IMR-90 (cell line): Measurements from ENCODE around the gene PALMD. TPM values are rescaled to one million over a fixed set of nuclear protein-coding genes. Genes with fewer than 3 reads are reported as not detected.

ENCODE experiments used
- ATAC-seq: fragments of 200-7000 bp; cut with Tn5 transposase; 2 replicates; pipeline ENCODE4 v1.9.1; 2020; ENCODE audit warnings: low read depth, mild to moderate bottlenecking, moderate library complexity
- BruUV-seq: library from RNA; stranded (reverse); fragments of 400-500 nt; replicated peaks from 2 replicates; lab custom pipeline; 2021; lab: Mats Ljungman, UMichigan
- CTCF ChIA-PET: fragments of 300-600 bp; formaldehyde crosslinking; extraction: SDS; loops from one replicate; lab custom pipeline; 2021; ENCODE audit warnings: antibody characterized with exemption; lab: Yijun Ruan, JAX
- POLR2A ChIA-PET: fragments of 300-600 bp; sonication (Branson Sonifier 250); formaldehyde crosslinking; loops from one replicate; lab custom pipeline; 2022; ENCODE audit warnings: antibody characterized with exemption; ENCODE audit not compliant: unreplicated experiment; lab: Charles Lee
- DNase-seq: peaks from one replicate; pipeline ENCODE4 v3.0.0; 2013
- H2AFZ ChIP-seq: replicated peaks from 2 replicates; pipeline ENCODE3; 2013; ENCODE audit warnings: low read length, mild to moderate bottlenecking; ENCODE audit not compliant: poor library complexity
- H2AK5ac ChIP-seq: 2 replicates; pipeline ENCODE4 v1.6.1; 2013; ENCODE audit warnings: low read depth, low read length, inconsistent platforms
- H2AK9ac ChIP-seq: replicated peaks from 2 replicates; pipeline ENCODE3; 2013; ENCODE audit warnings: mild to moderate bottlenecking, low read depth, low read length, moderate library complexity; ENCODE audit not compliant: poor library complexity
- H2BK120ac ChIP-seq: 2 replicates; pipeline ENCODE4 v1.6.1; 2013; ENCODE audit warnings: low read depth, low read length, inconsistent platforms
- H2BK15ac ChIP-seq: 3 replicates; pipeline ENCODE4 v1.6.1; 2013; ENCODE audit warnings: low read depth, low read length, inconsistent platforms
- H2BK20ac ChIP-seq: 2 replicates; pipeline ENCODE4 v1.6.1; 2013; ENCODE audit warnings: low read depth, mild to moderate bottlenecking, inconsistent platforms, low read length, moderate library complexity
- H2BK5ac ChIP-seq: 2 replicates; pipeline ENCODE4 v1.6.1; 2013; ENCODE audit warnings: mild to moderate bottlenecking, low read depth, low read length, inconsistent platforms; ENCODE audit not compliant: poor library complexity, severe bottlenecking
- H3K14ac ChIP-seq: replicated peaks from 2 replicates; pipeline ENCODE4 v1.6.1; 2013; ENCODE audit warnings: low read depth, low read length, inconsistent platforms
- H3K18ac ChIP-seq: 2 replicates; pipeline ENCODE4 v1.6.1; 2013; ENCODE audit warnings: low read depth, low read length, control low read depth
- H3K23ac ChIP-seq: 2 replicates; pipeline ENCODE4 v1.6.1; 2013; ENCODE audit warnings: low read depth, low read length, inconsistent platforms
- H3K27ac ChIP-seq: 2 replicates; pipeline ENCODE4 v1.5.1; 2013; ENCODE audit warnings: mild to moderate bottlenecking, control low read depth, low read length; ENCODE audit not compliant: insufficient read depth
- H3K27me3 ChIP-seq: 2 replicates; pipeline ENCODE4 v1.6.1; 2013; ENCODE audit warnings: low read length; ENCODE audit not compliant: control insufficient read depth, insufficient read depth
- H3K36me3 ChIP-seq: 2 replicates; pipeline ENCODE4 v1.6.1; 2013; ENCODE audit warnings: low read length, mixed read lengths; ENCODE audit not compliant: control insufficient read depth, insufficient read depth
- H3K4ac ChIP-seq: 2 replicates; pipeline ENCODE4 v1.6.1; 2013; ENCODE audit warnings: low read depth, low read length, inconsistent platforms
- H3K4me1 ChIP-seq: 2 replicates; pipeline ENCODE4 v1.6.1; 2013; ENCODE audit warnings: low read length, mixed read lengths; ENCODE audit not compliant: control insufficient read depth, insufficient read depth
- H3K4me2 ChIP-seq: 2 replicates; pipeline ENCODE4 v1.6.1; 2013; ENCODE audit warnings: low read depth, mild to moderate bottlenecking, control low read depth, low read length, moderate library complexity
- H3K4me3 ChIP-seq: 2 replicates; pipeline ENCODE4 v1.5.1; 2013; ENCODE audit warnings: low read depth, mild to moderate bottlenecking, control low read depth, low read length, moderate library complexity; ENCODE audit not compliant: insufficient read depth
- H3K56ac ChIP-seq: 2 replicates; pipeline ENCODE4 v1.6.1; 2013; ENCODE audit warnings: low read length, inconsistent platforms; ENCODE audit not compliant: insufficient read depth; ENCODE audit errors: extremely low read depth
- H3K79me1 ChIP-seq, 2 experiments: 2 replicates each; pipeline ENCODE4 v1.6.1; 2013; ENCODE audit warnings: low read length in 2 of 2, inconsistent platforms in 1 of 2, low read depth in 1 of 2
- H3K9ac ChIP-seq: 2 replicates; pipeline ENCODE4 v1.6.1; 2013; ENCODE audit warnings: low read depth, low read length, control low read depth
- H3K9me1 ChIP-seq: 2 replicates; pipeline ENCODE4 v1.6.1; 2013; ENCODE audit warnings: low read length, inconsistent platforms; ENCODE audit not compliant: insufficient read depth
- H3K9me3 ChIP-seq: 2 replicates; pipeline ENCODE4 v1.6.1; 2013; ENCODE audit warnings: low read length; ENCODE audit not compliant: control insufficient read depth, insufficient read depth
- H4K20me1 ChIP-seq: 2 replicates; pipeline ENCODE4 v1.6.1; 2013; ENCODE audit warnings: low read length, inconsistent platforms; ENCODE audit not compliant: insufficient read depth
- H4K5ac ChIP-seq: 2 replicates; pipeline ENCODE4 v1.6.1; 2013; ENCODE audit warnings: mild to moderate bottlenecking, low read depth, low read length, control low read depth
- H4K8ac ChIP-seq, 2 experiments: 2 replicates each; pipeline ENCODE4 v1.6.1; 2013; ENCODE audit warnings: low read depth in 2 of 2, low read length in 2 of 2, control low read depth in 1 of 2, inconsistent platforms in 1 of 2
- H4K91ac ChIP-seq: 2 replicates; pipeline ENCODE4 v1.6.1; 2013; ENCODE audit warnings: low read depth, low read length, inconsistent platforms; ENCODE audit not compliant: insufficient read depth
- CEBPB ChIP-seq: IDR thresholded peaks from 2 replicates; pipeline ENCODE4 v1.6.1; 2012; ENCODE audit warnings: low read depth, low read length, improper control_type of control experiment
- RCOR1 ChIP-seq: IDR thresholded peaks from 2 replicates; pipeline ENCODE4 v1.6.1; 2012; ENCODE audit warnings: mild to moderate bottlenecking, low read length, improper control_type of control experiment; ENCODE audit not compliant: insufficient replicate concordance
- SMC3 ChIP-seq: fragments of 150-350 bp; IDR thresholded peaks from 2 replicates; pipeline ENCODE4 v1.6.1; 2016; ENCODE audit warnings: low read depth, mild to moderate bottlenecking, antibody characterized with exemption, low read length, moderate library complexity
- WGBS, 2 experiments: methylation state at CpG; one replicate each; pipeline versions ENCODE4 v1.1.5 to v1.1.7; 2013; ENCODE audit warnings: missing lambda C conversion rate in 2 of 2; ENCODE audit not compliant: insufficient read length in 1 of 2; ENCODE audit errors: extremely low coverage in 2 of 2; 5-methylcytosine and 5-hydroxymethylcytosine counted together
- dilution Hi-C: fragments of 300-500 bp; cut with HindIII; formaldehyde crosslinking; loops from one replicate; pipeline ENCODE4 v1.14.3; 2018; ENCODE audit warnings: low sequenced_read_pairs; ENCODE audit not compliant: unreplicated experiment
- in situ Hi-C: fragments of 300-500 bp; cut with MboI; formaldehyde crosslinking; loops from 3 replicates; pipeline ENCODE4 v1.14.3; 2019; ENCODE audit warnings: low sequenced_read_pairs, inconsistent platforms, mixed read lengths
- intact Hi-C: fragments of 100-400 bp; cut with micrococcal nuclease; formaldehyde crosslinking; loops from 2 replicates; pipeline ENCODE4 v1.10.0; 2022
- polyA plus RNA-seq, 3 experiments: library from polyadenylated mRNA; depleted of rRNA; stranded (reverse); fragments of >200 nt; gene quantifications; 2 replicates each; pipeline ENCODE4 v1.2.3, GENCODE V29; 2012; ENCODE audit warnings: low replicate concordance in 1 of 3
- total RNA-seq: library from RNA; depleted of rRNA; stranded (reverse); fragments of >200 nt; gene quantifications from 2 replicates; pipeline ENCODE4 v1.2.3, GENCODE V29; 2012

Gene PALMD
- total and polyA plus RNA-seq, 2 of the 4 experiments (the other 2 are of a cell fraction), result 0.51 to 0.72 TPM

DNA sequence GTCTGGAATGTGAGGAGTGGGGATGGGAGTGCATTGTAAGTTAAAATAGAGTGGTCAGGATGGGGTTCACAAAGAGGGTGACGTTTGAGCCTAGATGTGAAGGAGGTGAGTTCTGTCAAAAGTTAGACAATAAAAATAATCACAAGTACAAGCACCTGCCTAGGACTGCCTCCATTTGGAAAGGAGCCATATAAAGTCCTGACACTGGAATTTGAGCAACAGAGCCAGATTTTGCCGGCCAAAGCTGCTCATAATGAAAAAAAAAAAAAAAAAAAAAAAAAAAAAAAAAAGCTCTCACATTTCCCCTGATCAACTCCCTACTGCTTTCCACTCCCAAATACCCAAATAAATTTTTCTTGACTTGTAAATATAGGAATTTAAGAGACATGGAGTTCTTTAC is 4.1 kb downstream of the PALMD start:
- in situ Hi-C loops, result no loop called here
- dilution Hi-C loops, result no loop called here
- no peaks in the 10 kb centered on the region for H3K79me1 ChIP-seq
- no peak overlapping the region for H3K4me2 ChIP-seq
- H3K14ac ChIP-seq, result no peak overlapping the region
- no peak overlapping the region for H4K5ac ChIP-seq
- H2AK5ac ChIP-seq, result no peak overlapping the region
- peaks cover 4% of the 10 kb centered on the region; the same call in 1 of the 2 replicates for H3K9me1 ChIP-seq
- no peak for DNase-seq
- CTCF ChIA-PET, result no interaction called here
- H3K4me3 ChIP-seq, result no peak overlapping the region
- no peak overlapping the region for H3K56ac ChIP-seq
- H3K4ac ChIP-seq, result no peak overlapping the region
- ATAC-seq, result no peak
- POLR2A ChIA-PET, result interaction anchor here (0.6 kb wide), 1 partner anchor 32 kb away, joined by 3 read pairs; no protein-coding TSS in a partner anchor
- H2AFZ ChIP-seq, result no peak overlapping the region
- BruUV-seq, result no TSS peak
- H3K9ac ChIP-seq, result no peak overlapping the region
- TF ChIP-seq CEBPB, result no peak
- no peak for TF ChIP-seq SMC3
- TF ChIP-seq RCOR1, result no peak
- 33% methylated on average over 1 of the region's 2 CpGs; no CpG with 5 or more reads in 1 of the 2 experiments for WGBS, 2 experiments
- H2BK120ac ChIP-seq, result no peak overlapping the region
- H3K36me3 ChIP-seq, result no peaks in the 10 kb centered on the region
- H4K91ac ChIP-seq, result no peak overlapping the region
- H3K27me3 ChIP-seq, result no peaks in the 10 kb centered on the region
- H2BK15ac ChIP-seq, result no peak overlapping the region
- no peak overlapping the region for H3K27ac ChIP-seq
- peaks cover 16% of the 10 kb centered on the region for H3K4me1 ChIP-seq
- H2AK9ac ChIP-seq, result no peak overlapping the region
- intact Hi-C loops, result no loop called here
- no peaks in the 10 kb centered on the region for H4K20me1 ChIP-seq
- no peak overlapping the region for H4K8ac ChIP-seq
- no peaks in the 10 kb centered on the region for H3K9me3 ChIP-seq
- no peak overlapping the region for H3K18ac ChIP-seq
- H2BK20ac ChIP-seq, result no peak overlapping the region
- H2BK5ac ChIP-seq, result no peak overlapping the region
- H3K23ac ChIP-seq, result no peak overlapping the region
